Activated CD8-positive, alpha-beta memory T cell treated with anti-CD3 and anti-CD28 coated beads, Interleukin-2, amount 50 U/mL, for 1 hour (primary cell): ENCODE data around the gene WWOX.

Experiments used
- DNase-seq: peaks from one replicate; pipeline ENCODE4 v3.0.0-alpha.2; 2020; ENCODE audit errors: extremely low read depth

Gene WWOX

DNA sequence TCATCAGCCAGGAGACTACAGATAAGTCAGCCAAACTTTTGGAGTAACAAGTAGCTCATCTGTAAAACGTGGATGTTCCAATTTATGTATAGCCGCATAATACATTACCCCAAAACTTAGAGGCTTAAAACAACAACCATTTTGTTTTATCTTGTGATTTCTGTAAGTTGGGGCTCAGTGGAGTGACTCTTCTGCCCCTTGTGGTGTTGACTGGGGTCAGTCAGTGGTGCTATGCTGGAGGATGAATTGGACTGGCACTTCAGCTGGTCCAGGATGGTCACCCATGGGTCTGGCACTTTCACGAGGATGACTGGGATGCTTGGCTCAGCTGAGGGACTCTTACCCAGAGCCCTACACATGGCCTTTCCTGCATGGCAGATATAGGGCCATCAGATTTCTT lies 172.5 kb downstream of the WWOX start:
- DNase-seq, result no peak

DNA sequence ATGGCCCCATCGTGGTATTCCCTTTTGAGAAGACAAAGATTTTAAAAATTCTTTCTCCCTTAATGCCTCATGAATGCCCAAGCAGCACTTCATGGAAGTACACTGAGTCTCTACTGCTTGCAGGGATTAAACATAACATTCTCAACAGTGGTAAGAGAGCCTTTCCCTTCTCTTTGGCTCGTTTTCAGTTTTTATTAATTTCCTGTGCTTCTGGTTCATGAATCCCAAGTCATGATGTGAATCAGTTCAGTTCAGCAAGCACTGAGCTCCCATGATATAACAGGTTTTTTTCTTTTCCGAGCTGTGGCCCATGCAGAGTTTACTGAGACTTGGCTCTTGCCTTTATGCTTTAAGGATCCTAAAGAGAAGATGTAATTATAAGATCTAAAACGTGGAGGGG lies 175.3 kb downstream of the WWOX start:
- DNase-seq, result no peak

DNA sequence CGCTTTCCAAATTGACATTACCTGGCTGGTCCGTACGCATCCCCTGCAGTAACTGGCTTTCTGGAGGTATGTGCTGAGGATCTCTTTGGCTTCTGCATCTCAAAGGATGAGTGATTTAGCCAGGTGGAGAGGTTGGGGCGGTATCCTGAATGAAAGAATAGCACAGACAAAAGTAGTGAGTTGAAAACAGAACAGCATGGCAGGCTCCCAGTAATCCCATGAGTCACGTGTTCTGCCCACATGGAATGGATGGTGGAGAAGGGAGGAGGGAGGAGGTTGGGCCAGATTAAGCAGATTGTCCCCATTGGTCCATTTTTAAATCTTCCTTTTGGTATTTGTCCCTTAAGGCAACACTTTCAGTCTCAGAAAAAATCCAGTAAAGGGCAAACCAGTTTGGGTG lies 176.0 kb downstream of the WWOX start:
- no peak for DNase-seq

- no peak for DNase-seq
Measured at GRCh38 chr16:78277321-78278055, 178.0 kb downstream of the WWOX start.

DNA sequence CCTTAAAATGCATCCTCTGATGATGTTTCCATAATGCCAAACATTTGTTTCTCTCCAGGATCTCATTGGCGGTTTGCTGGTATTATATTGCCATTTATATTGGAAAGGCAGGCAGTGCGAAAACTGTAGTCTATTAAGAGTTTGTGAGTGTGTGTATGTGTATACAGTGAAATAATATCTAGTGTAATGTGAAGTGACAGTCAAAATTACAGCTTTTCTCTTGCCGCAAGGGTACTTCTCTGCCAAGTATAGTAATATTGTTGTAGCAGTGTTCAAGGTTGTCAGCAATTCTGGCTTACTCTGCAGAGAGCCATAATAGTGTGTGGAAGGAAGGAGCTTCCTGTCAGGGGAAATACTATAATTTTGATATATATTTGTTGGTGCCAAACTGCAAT lies 178.6 kb downstream of the WWOX start:
- no peak for DNase-seq

DNA sequence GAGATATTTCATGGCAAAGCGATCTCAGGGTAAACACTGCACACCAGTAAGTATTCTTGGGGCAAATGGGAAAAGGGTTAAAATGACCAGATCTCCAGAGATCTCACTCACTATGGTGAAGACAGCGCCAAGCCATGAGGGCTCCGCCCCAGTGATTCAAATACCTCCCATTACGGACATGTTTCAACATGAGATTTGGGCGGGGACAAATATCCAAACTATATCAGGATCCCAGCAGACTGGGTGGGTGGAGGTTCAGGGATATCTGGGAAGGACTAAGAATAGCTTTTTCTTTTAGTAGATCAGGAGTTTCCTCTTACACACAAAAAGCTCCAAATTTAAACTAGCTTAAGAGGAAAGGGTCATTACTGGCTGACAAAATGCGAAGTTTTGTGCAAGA lies 181.7 kb downstream of the WWOX start:
- DNase-seq, result no peak

DNA sequence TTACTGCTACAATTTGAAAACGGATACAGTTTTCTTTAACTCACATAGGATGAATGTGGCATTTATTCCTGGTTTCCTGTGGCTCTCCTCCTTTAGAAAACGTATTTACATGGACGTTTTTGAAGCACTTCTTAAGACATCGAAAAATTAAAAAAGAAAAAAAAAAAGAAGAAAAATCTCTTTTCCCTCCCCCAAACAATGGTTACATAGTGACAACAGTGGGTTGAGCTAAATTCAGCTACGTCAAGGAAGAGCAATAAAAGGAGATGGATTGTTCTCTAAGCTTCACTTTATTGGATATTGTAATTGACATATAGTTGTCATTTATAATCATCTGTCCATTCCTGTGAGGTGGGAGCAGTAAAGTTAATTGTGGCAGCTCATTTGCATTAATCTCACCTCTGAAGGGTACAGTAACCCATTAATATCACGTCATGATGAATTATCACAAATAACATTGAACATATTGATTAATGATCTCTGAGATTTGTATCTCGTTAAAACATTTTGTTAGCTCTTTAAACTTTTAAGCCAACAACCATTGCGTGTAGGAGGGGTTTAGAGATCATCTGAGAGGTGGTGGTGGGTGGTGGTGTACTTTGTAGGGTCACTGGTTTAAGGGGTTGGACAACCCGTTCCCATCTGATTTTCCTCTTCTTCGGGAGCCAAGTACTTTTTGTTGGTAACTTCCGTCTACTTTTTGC lies 184.2 kb downstream of the WWOX start:
- DNase-seq, result no peak

DNA sequence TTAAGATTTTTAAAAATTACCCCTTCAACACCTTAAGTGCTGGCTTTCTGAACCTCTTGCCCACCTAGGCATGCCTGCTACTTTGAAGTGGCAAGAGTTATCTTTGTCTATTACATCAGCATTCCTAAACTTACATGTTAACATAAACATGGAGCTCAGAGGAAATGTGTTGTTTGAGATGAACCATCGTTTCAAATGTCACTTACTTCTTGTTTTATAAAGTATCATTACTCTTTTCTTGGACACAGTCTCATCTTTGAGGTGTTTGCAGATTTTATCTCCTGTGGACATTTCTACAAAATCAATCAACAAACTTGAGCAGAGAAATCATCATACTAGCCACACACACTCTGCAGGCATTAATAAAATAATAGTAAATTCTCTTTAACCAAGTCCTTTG lies 184.9 kb downstream of the WWOX start:
- no peak for DNase-seq

DNA sequence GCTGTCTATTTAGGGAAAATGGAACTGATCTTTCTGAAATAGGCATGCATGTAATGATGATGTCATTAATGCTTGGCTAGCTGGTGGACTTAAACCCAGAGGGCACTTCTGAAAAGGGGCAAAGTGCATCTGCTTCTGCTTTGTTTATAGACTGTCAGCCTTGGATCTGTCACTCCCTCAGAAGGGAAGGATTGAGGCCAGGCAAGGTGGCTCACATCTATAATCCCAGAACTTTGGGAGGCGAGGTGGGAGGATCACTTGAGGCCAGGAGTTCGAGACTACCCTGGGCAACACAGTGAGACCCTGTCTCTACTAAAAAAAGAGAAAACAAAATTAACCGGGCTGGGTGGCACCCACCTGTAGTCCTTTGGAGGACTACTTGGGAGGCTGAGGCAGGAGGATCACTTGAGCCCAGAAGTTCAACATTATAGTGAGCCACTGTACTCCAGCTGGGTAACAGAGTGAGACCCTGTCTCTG lies 185.5 kb downstream of the WWOX start:
- DNase-seq, result no peak

GRCh38 chr16:78285437-78285922 lies 186.0 kb downstream of the WWOX start:
- no peak for DNase-seq

- no peak for DNase-seq
Measured at GRCh38 chr16:78286065-78286464, 186.6 kb downstream of the WWOX start.

DNA sequence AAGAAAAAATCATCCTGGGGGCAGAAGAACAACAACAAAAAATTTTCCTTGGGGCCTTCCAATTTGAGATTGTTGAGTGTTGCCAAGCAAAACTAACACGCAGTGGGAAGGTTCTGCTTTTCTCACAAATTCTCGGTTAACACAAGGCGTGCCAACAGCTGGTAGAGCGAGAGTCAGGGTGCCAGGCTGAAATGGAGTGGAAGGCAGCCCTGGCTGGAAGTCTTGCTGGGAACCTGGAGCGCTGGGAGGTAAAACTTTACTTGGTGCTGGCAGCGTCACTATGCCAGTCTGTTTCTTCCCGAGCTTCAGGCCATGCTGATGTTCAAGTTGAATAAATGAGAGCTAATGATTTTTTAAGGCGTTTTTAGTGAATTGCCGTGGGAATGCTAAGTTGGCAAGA lies 189.4 kb downstream of the WWOX start:
- no peak for DNase-seq

DNA sequence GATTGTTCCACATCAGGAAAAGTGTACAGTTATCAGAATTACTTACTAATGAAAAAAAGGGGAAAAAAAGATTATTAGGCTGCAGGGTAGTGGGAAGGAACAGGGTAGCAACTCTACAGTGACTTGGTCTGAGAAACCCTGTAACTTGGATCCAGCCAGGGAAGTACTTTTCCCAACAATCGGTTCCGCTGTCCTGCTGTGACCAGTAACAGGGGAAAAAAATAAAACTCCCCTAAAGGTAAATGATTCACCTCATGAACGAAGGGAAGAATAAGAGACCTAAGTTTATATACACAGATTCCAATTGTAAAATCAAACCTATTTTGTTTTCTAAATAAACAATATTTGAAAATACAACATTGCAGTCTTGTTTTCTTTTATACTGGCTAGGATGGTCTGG lies 189.9 kb downstream of the WWOX start:
- DNase-seq, result no peak

GRCh38 chr16:78289844-78290277 lies 190.4 kb downstream of the WWOX start:
- no peak for DNase-seq

DNA sequence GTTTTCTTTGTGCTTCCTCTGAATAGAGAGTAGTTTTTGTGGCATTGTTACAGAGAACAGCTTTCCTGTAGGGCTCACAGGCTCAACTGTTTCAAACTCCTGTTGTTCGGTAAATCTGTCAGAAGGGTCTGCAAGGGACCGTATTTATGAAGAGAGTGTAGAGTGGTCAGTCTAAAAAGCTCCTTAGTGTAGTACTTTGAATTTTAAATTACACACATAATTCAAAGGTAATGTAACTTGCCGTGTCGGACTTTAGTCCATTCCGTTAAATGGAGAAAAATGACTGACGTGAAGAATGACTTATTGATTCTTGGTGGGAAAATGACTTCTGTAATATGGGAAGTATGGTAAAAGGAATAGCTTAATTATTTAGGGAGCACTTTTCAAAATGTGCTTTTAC lies 190.9 kb downstream of the WWOX start:
- no peak for DNase-seq

GRCh38 chr16:78290872-78291591 lies 191.6 kb downstream of the WWOX start:
- DNase-seq, result no peak

- DNase-seq, result no peak
Measured at GRCh38 chr16:78291604-78292003, 192.2 kb downstream of the WWOX start.

GRCh38 chr16:78292086-78292843 lies 192.8 kb downstream of the WWOX start:
- DNase-seq, result no peak

GRCh38 chr16:78292844-78293380 lies 193.5 kb downstream of the WWOX start:
- DNase-seq, result no peak

GRCh38 chr16:78294538-78295225 lies 195.2 kb downstream of the WWOX start:
- DNase-seq, result no peak
